ENCODE results near the gene POLR2L.

DNA sequence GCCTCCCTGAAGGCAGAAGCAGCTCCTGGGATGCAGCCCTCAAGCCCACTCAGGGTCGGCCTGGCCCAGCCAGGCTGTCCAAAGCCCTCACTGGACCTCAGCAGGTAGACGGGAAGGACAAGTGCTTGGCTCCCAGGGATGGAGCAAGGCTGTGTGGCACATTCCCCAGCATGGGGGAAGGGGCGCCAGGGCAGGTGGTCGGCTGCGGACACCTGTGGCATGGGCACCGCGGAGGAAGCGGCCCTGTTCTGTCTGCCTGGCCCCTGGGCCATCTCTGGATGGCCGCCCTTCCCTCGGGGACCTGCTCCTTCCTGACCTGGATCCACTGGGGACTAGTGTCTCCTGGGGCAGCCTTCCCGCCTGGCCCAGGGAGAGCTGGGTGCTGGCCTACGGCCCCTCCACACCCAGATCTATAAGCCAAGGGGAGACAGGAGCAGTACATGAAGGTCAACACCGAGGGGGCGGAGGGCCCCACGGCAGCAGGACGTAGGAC is 42.3 kb upstream of the POLR2L start:
- TF ChIP-seq, protein P1, sequence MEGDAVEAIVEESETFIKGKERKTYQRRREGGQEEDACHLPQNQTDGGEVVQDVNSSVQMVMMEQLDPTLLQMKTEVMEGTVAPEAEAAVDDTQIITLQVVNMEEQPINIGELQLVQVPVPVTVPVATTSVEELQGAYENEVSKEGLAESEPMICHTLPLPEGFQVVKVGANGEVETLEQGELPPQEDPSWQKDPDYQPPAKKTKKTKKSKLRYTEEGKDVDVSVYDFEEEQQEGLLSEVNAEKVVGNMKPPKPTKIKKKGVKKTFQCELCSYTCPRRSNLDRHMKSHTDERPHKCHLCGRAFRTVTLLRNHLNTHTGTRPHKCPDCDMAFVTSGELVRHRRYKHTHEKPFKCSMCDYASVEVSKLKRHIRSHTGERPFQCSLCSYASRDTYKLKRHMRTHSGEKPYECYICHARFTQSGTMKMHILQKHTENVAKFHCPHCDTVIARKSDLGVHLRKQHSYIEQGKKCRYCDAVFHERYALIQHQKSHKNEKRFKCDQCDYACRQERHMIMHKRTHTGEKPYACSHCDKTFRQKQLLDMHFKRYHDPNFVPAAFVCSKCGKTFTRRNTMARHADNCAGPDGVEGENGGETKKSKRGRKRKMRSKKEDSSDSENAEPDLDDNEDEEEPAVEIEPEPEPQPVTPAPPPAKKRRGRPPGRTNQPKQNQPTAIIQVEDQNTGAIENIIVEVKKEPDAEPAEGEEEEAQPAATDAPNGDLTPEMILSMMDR (IDR thresholded peaks at IDR 0.05 in 4 of 5, conservative IDR thresholded peaks at IDR 0.05 in 1 of 5), result no peak
- no peak for TF ChIP-seq POLR2A (IDR thresholded peaks at IDR 0.05)
